Middle frontal gyrus (tissue), 1 donor: Measurements from ENCODE around the gene PCDHB6.
"Not testable (repeated sequence)": the region's sequence is repeated elsewhere in the genome, so short reads cannot be mapped to it uniquely, and the experiment has no call there.

ENCODE experiments used
- DNase-seq: peaks from one replicate; pipeline ENCODE4 v3.0.0-alpha.2; 2015; ENCODE audit warnings: low spot score; ENCODE audit errors: extremely low spot score

PCDHB6 gene

GRCh38 chr5:141149812-141150211 lies at the start of gene PCDHB6:
PCDHB6 (plus strand) TSS chr5:141150057; CDS start chr5:141150258, 201 bp downstream.
- no peak for DNase-seq

GRCh38 chr5:141100243-141100805 lies 49.5 kb upstream of the PCDHB6 start, which contains the start of gene PCDHB3:
PCDHB3 (plus strand) TSS chr5:141100473; CDS start chr5:141100650, 177 bp downstream.
- no peak for DNase-seq

GRCh38 chr5:141101059-141101458 lies 48.8 kb upstream of the PCDHB6 start:
- no peak for DNase-seq

GRCh38 chr5:141102070-141102469 lies 47.8 kb upstream of the PCDHB6 start:
- not testable (repeated sequence) for DNase-seq

GRCh38 chr5:141102471-141102870 lies 47.4 kb upstream of the PCDHB6 start:
- not testable (repeated sequence) for DNase-seq

- DNase-seq = no peak
Observed at GRCh38 chr5:141105350-141105749, 44.5 kb upstream of the PCDHB6 start.

GRCh38 chr5:141119250-141119649 lies 30.6 kb upstream of the PCDHB6 start:
- DNase-seq = no peak

- no peak for DNase-seq
Observed at GRCh38 chr5:141121563-141121962, 28.3 kb upstream of the PCDHB6 start, which contains the start of gene PCDHB4. PCDHB4 (plus strand) TSS chr5:141121818; CDS start chr5:141121999, 181 bp downstream.

- DNase-seq = no peak
Observed at GRCh38 chr5:141121985-141122384, 27.9 kb upstream of the PCDHB6 start.

GRCh38 chr5:141123396-141124135 lies 26.3 kb upstream of the PCDHB6 start:
- not testable (repeated sequence) for DNase-seq

- no peak for DNase-seq
Observed at GRCh38 chr5:141127305-141127704, 22.6 kb upstream of the PCDHB6 start.

- no peak for DNase-seq
Observed at GRCh38 chr5:141135030-141135717, 14.7 kb upstream of the PCDHB6 start, which contains the start of gene PCDHB5. PCDHB5 (plus strand) TSS chr5:141135206; CDS start chr5:141135435, 229 bp downstream.

GRCh38 chr5:141135718-141136266 lies 14.1 kb upstream of the PCDHB6 start:
- no peak for DNase-seq

- not testable (repeated sequence) for DNase-seq
Observed at GRCh38 chr5:141137346-141137745, 12.5 kb upstream of the PCDHB6 start.

GRCh38 chr5:141150224-141150992 lies 551 bp downstream of the PCDHB6 start:
- DNase-seq = no peak

GRCh38 chr5:141150993-141151325 lies 1.1 kb downstream of the PCDHB6 start:
- no peak for DNase-seq

- not testable (repeated sequence) for DNase-seq
Observed at GRCh38 chr5:141151632-141152031, 1.8 kb downstream of the PCDHB6 start.

- DNase-seq = not testable (repeated sequence)
Observed at GRCh38 chr5:141152096-141152495, 2.2 kb downstream of the PCDHB6 start.

GRCh38 chr5:141155540-141156374 lies 5.9 kb downstream of the PCDHB6 start:
- no peak for DNase-seq

- DNase-seq = not testable (repeated sequence)
Observed at GRCh38 chr5:141157356-141157755, 7.5 kb downstream of the PCDHB6 start.
